GM12878 (cell line): ENCODE data around the gene GPC5. TPM values are rescaled to one million over a fixed set of nuclear protein-coding genes. Genes with fewer than 3 reads are reported as not detected.

Experiments
- ATAC-seq: fragments of 200-7000 bp; cut with Tn5 transposase; 3 replicates; pipeline ENCODE4 v1.9.1; 2020; ENCODE audit warnings: mild to moderate bottlenecking, moderate library complexity
- BruUV-seq: library from RNA; stranded (reverse); fragments of 400-500 nt; replicated peaks from 2 replicates; lab custom pipeline; 2021; lab: Mats Ljungman, UMichigan
- CTCF ChIA-PET: fragments of 300-600 bp; sonication (Branson Sonifier 250); formaldehyde crosslinking; extraction: SDS; loops from one replicate; lab custom pipeline; 2021; ENCODE audit warnings: inconsistent platforms; lab: Yijun Ruan, JAX
- POLR2A ChIA-PET: fragments of 350-600 bp; formaldehyde crosslinking; extraction: SDS; loops from one replicate; lab custom pipeline; 2021; ENCODE audit warnings: inconsistent platforms; lab: Charles Lee
- RAD21 ChIA-PET: fragments of 300-600 bp; sonication (Branson Sonifier 250); formaldehyde crosslinking; loops from one replicate; lab custom pipeline; 2023; ENCODE audit warnings: antibody characterized with exemption; ENCODE audit not compliant: unreplicated experiment; lab: Charles Lee
- SMC1A ChIA-PET: fragments of 300-600 bp; sonication (Branson Sonifier 250); formaldehyde crosslinking; loops from one replicate; lab custom pipeline; 2023; ENCODE audit not compliant: unreplicated experiment, uncharacterized antibody; lab: Charles Lee
- DNase-seq: peaks from one replicate; pipeline ENCODE4 v3.0.0-alpha.2; 2011; ENCODE audit warnings: low read depth, low spot score
- FAIRE-seq: peaks from 3 replicates; lab custom pipeline; 2011; peaks lifted over from hg19 to GRCh38; lab: Jason Lieb, UNC
- H2AFZ ChIP-seq: 2 replicates; pipeline ENCODE4 v1.6.0; 2011; ENCODE audit warnings: low read depth, low read length, control low read depth; ENCODE audit not compliant: control insufficient read depth
- H3K27ac ChIP-seq: 2 replicates; pipeline ENCODE4 v1.5.1; 2011; ENCODE audit warnings: control low read depth; ENCODE audit not compliant: control insufficient read depth, insufficient read depth
- H3K27me3 ChIP-seq, 2 experiments: replicated peaks in 1 of 2; 2 replicates each; pipeline versions ENCODE4 v1.6.0 to v1.6.1; 2011; ENCODE audit warnings: low read length in 1 of 2; ENCODE audit not compliant: control insufficient read depth in 2 of 2, insufficient read depth in 2 of 2
- H3K36me3 ChIP-seq, 2 experiments: 2 replicates each; pipeline ENCODE4 v1.5.1; 2011; ENCODE audit warnings: low read length in 1 of 2; ENCODE audit not compliant: control insufficient read depth in 2 of 2, insufficient read depth in 2 of 2
- H3K4me1 ChIP-seq: 2 replicates; pipeline ENCODE4 v1.6.1; 2011; ENCODE audit warnings: mild to moderate bottlenecking, low read length, moderate library complexity, mixed read lengths; ENCODE audit not compliant: control insufficient read depth, insufficient read depth
- H3K4me2 ChIP-seq: 2 replicates; pipeline ENCODE4 v1.6.0; 2011; ENCODE audit warnings: control low read depth; ENCODE audit not compliant: control insufficient read depth, insufficient read depth
- H3K4me3 ChIP-seq: fragments of 200-600 bp; sonication (generic); 2 replicates; pipeline ENCODE4 v1.5.1; 2016
- H3K79me2 ChIP-seq: 2 replicates; pipeline ENCODE4 v1.6.0; 2011; ENCODE audit warnings: low read length; ENCODE audit not compliant: control insufficient read depth, insufficient read depth
- H3K9ac ChIP-seq: 2 replicates; pipeline ENCODE4 v1.8.0; 2011; ENCODE audit warnings: low read length, control low read depth, mixed read lengths; ENCODE audit not compliant: control insufficient read depth, insufficient read depth
- H3K9me3 ChIP-seq: replicated peaks from 3 replicates; pipeline ENCODE4 v1.5.1; 2011; ENCODE audit warnings: mild to moderate bottlenecking, low read length; ENCODE audit not compliant: control insufficient read depth, insufficient read depth
- H4K20me1 ChIP-seq: 2 replicates; pipeline ENCODE4 v1.6.0; 2011; ENCODE audit not compliant: control insufficient read depth, insufficient read depth
- CREB1 ChIP-seq: IDR thresholded peaks from 2 replicates; pipeline ENCODE4 v1.6.1; 2012; ENCODE audit warnings: low read depth, mild to moderate bottlenecking, inconsistent platforms
- DPF2 ChIP-seq: fragments of 450-650 bp; IDR thresholded peaks from 2 replicates; pipeline ENCODE4 v1.6.1; 2017; ENCODE audit warnings: mild to moderate bottlenecking
- EZH2 ChIP-seq: IDR thresholded peaks from 2 replicates; pipeline ENCODE4 v1.6.1; 2012; ENCODE audit warnings: low read depth, mild to moderate bottlenecking, control low read depth, inconsistent platforms, low read length, borderline replicate concordance; ENCODE audit not compliant: control insufficient read depth
- IKZF2 ChIP-seq, 2 experiments: fragments of 450-650 bp; IDR thresholded peaks; 2 replicates each; pipeline ENCODE4 v1.6.1; 2017; ENCODE audit warnings: mild to moderate bottlenecking in 2 of 2, moderate library complexity in 2 of 2
- NR2C1 ChIP-seq: fragments of 450-650 bp; IDR thresholded peaks from 2 replicates; pipeline ENCODE4 v1.6.1; 2017; ENCODE audit warnings: antibody characterized with exemption, mild to moderate bottlenecking, moderate library complexity
- NR2F1 ChIP-seq: fragments of 450-650 bp; conservative IDR thresholded peaks from 2 replicates; pipeline ENCODE4 v1.6.1; 2017; ENCODE audit warnings: mild to moderate bottlenecking
- NRF1 ChIP-seq: conservative IDR thresholded peaks from 2 replicates; pipeline ENCODE4 v1.6.1; 2011; ENCODE audit warnings: mild to moderate bottlenecking, low read depth, low read length, improper control_type of control experiment
- POLR2A ChIP-seq: IDR thresholded peaks from 2 replicates; pipeline ENCODE4 v1.6.1; 2011; ENCODE audit warnings: low read depth, mild to moderate bottlenecking, low read length
- RAD21 ChIP-seq: IDR thresholded peaks from 2 replicates; pipeline ENCODE4 v1.6.1; 2011; ENCODE audit warnings: mild to moderate bottlenecking, low read depth, low read length, moderate library complexity; ENCODE audit not compliant: insufficient read depth
- SUPT20H ChIP-seq: IDR thresholded peaks from 2 replicates; pipeline ENCODE4 v1.6.1; 2011; ENCODE audit warnings: low read depth, mild to moderate bottlenecking, low read length, moderate library complexity, borderline replicate concordance; ENCODE audit not compliant: control insufficient read depth
- TARDBP ChIP-seq: IDR thresholded peaks from 2 replicates; pipeline ENCODE4 v1.6.1; 2016; ENCODE audit warnings: borderline replicate concordance
- WGBS: methylation state at CpG from one replicate; pipeline ENCODE4 v1.1.6; 2016; ENCODE audit warnings: low lambda C conversion rate; ENCODE audit not compliant: insufficient replicate concordance, insufficient coverage; ENCODE audit errors: missing lambda C conversion rate; 5-methylcytosine and 5-hydroxymethylcytosine counted together
- in situ Hi-C: fragments of 300-500 bp; cut with MboI; formaldehyde crosslinking; loops from 9 replicates; pipeline ENCODE4 v1.14.3; 2018; ENCODE audit warnings: mixed read lengths
- intact Hi-C: fragments of 100-400 bp; cut with micrococcal nuclease; formaldehyde crosslinking; loops from one replicate; pipeline ENCODE4 v1.14.2; 2022; ENCODE audit not compliant: unreplicated experiment
- polyA plus RNA-seq, 11 experiments: library from polyadenylated mRNA; depleted of rRNA in 4 of 11; unstranded in 6 of 11; stranded (reverse) in 5 of 11; fragments of >200 nt; fragmentation: Nextera tagmentation in 4 of 11; fragmentation: Illumina TruSeq in 1 of 11; extraction: Ambion mirVana in 4 of 11; extraction: Trizol in 1 of 11; gene quantifications; 1 replicate in 1 of 11; 2 replicates in 10 of 11; pipeline versions ENCODE4 v1.2.1 to v1.2.3, GENCODE V29; 2011 to 2016; ENCODE audit warnings: inconsistent platforms in 2 of 11, missing spikeins in 2 of 11, low read depth in 1 of 11
- total RNA-seq, 4 experiments: library from RNA; depleted of rRNA in 3 of 4; stranded (reverse); fragments of >200 nt in 3 of 4; fragmentation: Illumina TruSeq in 1 of 4; extraction: Trizol in 1 of 4; gene quantifications; 2 replicates each; pipeline versions ENCODE4 v1.2.1 to v1.2.3, GENCODE V29; 2013 to 2021

Gene GPC5
- total and polyA plus RNA-seq, 10 of the 15 experiments (the other 5 are each of a cell fraction or from before 2014, with no cell fraction given), result 0.05 to 0.87 (median 0.44) TPM; not detected in 1

- no peaks in the 10 kb centered on the region for H3K79me2 ChIP-seq
- no peak for DNase-seq
- no peaks in the 10 kb centered on the region for H3K36me3 ChIP-seq
- WGBS, result 38% methylated on average over 3 of the region's 3 CpGs
- H3K27ac ChIP-seq, result no peak overlapping the region
- RAD21 ChIA-PET, result no interaction called here
- no peaks in the 10 kb centered on the region for H4K20me1 ChIP-seq
- POLR2A ChIA-PET, result no interaction called here
- no peaks in the 10 kb centered on the region for H3K27me3 ChIP-seq
- no peaks in the 10 kb centered on the region for H3K4me1 ChIP-seq
- no peak for TF ChIP-seq NR2C1
- no peak for TF ChIP-seq NR2F1
- FAIRE-seq, result no peak
- no peak overlapping the region for H2AFZ ChIP-seq
- ATAC-seq, result no peak
- no TSS peak for BruUV-seq
- no peaks in the 10 kb centered on the region for H3K9me3 ChIP-seq
- intact Hi-C loops (no loop called here), in situ Hi-C loops (no loop called here)
- no peak overlapping the region for H3K9ac ChIP-seq
- H3K4me2 ChIP-seq, result no peak overlapping the region
- no peak overlapping the region for H3K4me3 ChIP-seq
- CTCF ChIA-PET, result no interaction called here
- SMC1A ChIA-PET, result no interaction called here
Measured at GRCh38 chr13:92483894-92484293, 1085.5 kb downstream of the GPC5 start.

GRCh38 chr13:92487238-92487637 lies 1088.8 kb downstream of the GPC5 start:
- ChIA-PET CTCF (no interaction called here), SMC1A (no interaction called here), POLR2A (no interaction called here), RAD21 (no interaction called here)
- no peaks in the 10 kb centered on the region for H3K36me3 ChIP-seq
- no peak overlapping the region for H3K9ac ChIP-seq
- H3K9me3 ChIP-seq, result no peaks in the 10 kb centered on the region
- H3K27ac ChIP-seq, result no peak overlapping the region
- H3K27me3 ChIP-seq, result no peaks in the 10 kb centered on the region
- no peak overlapping the region for H3K4me3 ChIP-seq
- H3K4me2 ChIP-seq, result no peak overlapping the region
- intact Hi-C loops (no loop called here), in situ Hi-C loops (no loop called here)
- DNase-seq (no peak), ATAC-seq (no peak), FAIRE-seq (no peak)
- BruUV-seq, result no TSS peak
- TF ChIP-seq TARDBP, result no peak
- TF ChIP-seq IKZF2 (IDR thresholded peaks at IDR 0.05), result no peak
- no peak for TF ChIP-seq POLR2A
- no peak for TF ChIP-seq DPF2
- TF ChIP-seq SUPT20H, result no peak
- TF ChIP-seq RAD21, result no peak
- no peak for TF ChIP-seq NRF1
- TF ChIP-seq CREB1, result no peak
- no peak for TF ChIP-seq EZH2
- no peaks in the 10 kb centered on the region for H3K79me2 ChIP-seq
- H2AFZ ChIP-seq, result no peak overlapping the region
- no peaks in the 10 kb centered on the region for H3K4me1 ChIP-seq
- H4K20me1 ChIP-seq, result no peaks in the 10 kb centered on the region
